Hepatocyte (in vitro differentiated cells): Measurements from ENCODE around the gene LDLRAD4. TPM values are rescaled to one million over a fixed set of nuclear protein-coding genes. Genes with fewer than 3 reads are reported as not detected.
A peak's percentile ranks its signal among the peaks of the same experiment; 100 is the strongest.
"Not testable (repeated sequence)": the region's sequence is repeated elsewhere in the genome, so short reads cannot be mapped to it uniquely, and the experiment has no call there.

ENCODE experiments used
- DNase-seq: peaks from one replicate; pipeline ENCODE4 v3.0.0-alpha.2; 2016; ENCODE audit warnings: low spot score
- H2AFZ ChIP-seq: fragments of 200-600 bp; sonication (generic); 2 replicates; pipeline ENCODE4 v1.6.0; 2016; ENCODE audit warnings: antibody characterized with exemption, mild to moderate bottlenecking
- H3K27ac ChIP-seq: fragments of 200-600 bp; sonication (generic); 2 replicates; pipeline ENCODE4 v1.5.1; 2016; ENCODE audit warnings: mild to moderate bottlenecking
- H3K27me3 ChIP-seq: fragments of 200-600 bp; sonication (generic); 2 replicates; pipeline ENCODE4 v1.6.1; 2016
- H3K36me3 ChIP-seq: fragments of 200-600 bp; sonication (generic); replicated peaks from 2 replicates; pipeline ENCODE4 v1.5.1; 2016; ENCODE audit warnings: low read depth; ENCODE audit not compliant: insufficient read depth
- H3K4me1 ChIP-seq: fragments of 200-600 bp; sonication (generic); 2 replicates; pipeline ENCODE4 v1.5.1; 2016; ENCODE audit warnings: mild to moderate bottlenecking, moderate library complexity; ENCODE audit not compliant: insufficient read depth
- H3K4me2 ChIP-seq: fragments of 200-600 bp; sonication (generic); 2 replicates; pipeline ENCODE4 v1.6.0; 2016
- H3K4me3 ChIP-seq: fragments of 200-600 bp; sonication (generic); 2 replicates; pipeline ENCODE4 v1.5.1; 2016; ENCODE audit warnings: mild to moderate bottlenecking
- H3K79me2 ChIP-seq: fragments of 200-600 bp; sonication (generic); 2 replicates; pipeline ENCODE4 v1.6.0; 2017; ENCODE audit warnings: mild to moderate bottlenecking
- H3K9me2 ChIP-seq: fragments of 200-600 bp; sonication (generic); replicated peaks from 2 replicates; pipeline ENCODE4 v1.6.0; 2017; ENCODE audit warnings: mild to moderate bottlenecking; ENCODE audit not compliant: insufficient read depth
- H3K9me3 ChIP-seq: fragments of 200-600 bp; sonication (generic); 2 replicates; pipeline ENCODE4 v1.5.1; 2016; ENCODE audit warnings: low read depth, mild to moderate bottlenecking
- H4K20me1 ChIP-seq: fragments of 200-600 bp; sonication (generic); 2 replicates; pipeline ENCODE4 v1.6.0; 2016; ENCODE audit warnings: mild to moderate bottlenecking; ENCODE audit not compliant: insufficient read depth, poor library complexity, severe bottlenecking
- CTCF ChIP-seq: fragments of 200-600 bp; sonication (generic); IDR thresholded peaks from 2 replicates; pipeline ENCODE4 v1.5.1; 2016; ENCODE audit warnings: antibody characterized with exemption, mild to moderate bottlenecking; ENCODE audit not compliant: poor library complexity
- EZH2 ChIP-seq: fragments of 200-600 bp; sonication (generic); IDR thresholded peaks from 2 replicates; pipeline ENCODE4 v1.6.1; 2016; ENCODE audit warnings: antibody characterized with exemption, mild to moderate bottlenecking, borderline replicate concordance
- EZH2phosphoT487 ChIP-seq: fragments of 200-600 bp; sonication (generic); IDR thresholded peaks from one replicate; pipeline ENCODE4 v1.6.1; 2018; ENCODE audit warnings: antibody characterized with exemption, mild to moderate bottlenecking, low read depth, moderate library complexity; ENCODE audit not compliant: unreplicated experiment, severe bottlenecking
- WGBS: methylation state at CpG from one replicate; pipeline ENCODE4 v1.1.6; 2016; ENCODE audit warnings: low lambda C conversion rate; ENCODE audit errors: missing lambda C conversion rate; 5-methylcytosine and 5-hydroxymethylcytosine counted together
- polyA plus RNA-seq: library from polyadenylated mRNA; unstranded; fragments of >200 nt; fragmentation: Nextera tagmentation; extraction: Ambion mirVana; gene quantifications from 2 replicates; pipeline ENCODE4 v1.2.1, GENCODE V29; 2016
- total RNA-seq: library from RNA; depleted of rRNA; stranded (reverse); fragments of >200 nt; gene quantifications from 2 replicates; pipeline ENCODE4 v1.2.3, GENCODE V29; 2014

The LDLRAD4 gene
- total and polyA plus RNA-seq, 2 experiments from 2014 or later, result 15.1 to 29.0 TPM

GRCh38 chr18:13338318-13338717 lies 119.8 kb downstream of the LDLRAD4 start:
- no peaks in the 10 kb centered on the region for H4K20me1 ChIP-seq
- 28% methylated on average over 2 of the region's 2 CpGs for WGBS
- peaks cover 5% of the 10 kb centered on the region for H3K4me1 ChIP-seq
- no peaks in the 10 kb centered on the region for H3K79me2 ChIP-seq
- no peak for DNase-seq
- H2AFZ ChIP-seq, result no peak overlapping the region
- H3K9me2 ChIP-seq, result no peaks in the 10 kb centered on the region
- H3K27ac ChIP-seq, result no peak overlapping the region
- no peaks in the 10 kb centered on the region for H3K27me3 ChIP-seq
- peak overlapping the region; percentile 52 for H3K4me2 ChIP-seq
- peaks cover 5% of the 10 kb centered on the region for H3K9me3 ChIP-seq
- TF ChIP-seq CTCF (no peak), EZH2phosphoT487 (no peak), EZH2 (no peak)
- no peak overlapping the region for H3K4me3 ChIP-seq
- H3K36me3 ChIP-seq, result no peaks in the 10 kb centered on the region

- no peak for DNase-seq
- no peaks in the 10 kb centered on the region for H4K20me1 ChIP-seq
- no peak overlapping the region for H3K4me2 ChIP-seq
- H3K4me1 ChIP-seq, result peaks cover 5% of the 10 kb centered on the region
- H3K9me3 ChIP-seq, result peaks cover 5% of the 10 kb centered on the region
- no peaks in the 10 kb centered on the region for H3K27me3 ChIP-seq
- H3K9me2 ChIP-seq, result no peaks in the 10 kb centered on the region
- no peaks in the 10 kb centered on the region for H3K36me3 ChIP-seq
- WGBS, result 95% methylated on average over 1 of the region's 1 CpG
- no peak overlapping the region for H2AFZ ChIP-seq
- no peaks in the 10 kb centered on the region for H3K79me2 ChIP-seq
- TF ChIP-seq EZH2phosphoT487, result no peak
- no peak for TF ChIP-seq CTCF
- TF ChIP-seq EZH2, result no peak
- no peak overlapping the region for H3K27ac ChIP-seq
- no peak overlapping the region for H3K4me3 ChIP-seq
Measured at GRCh38 chr18:13339653-13340052, 121.1 kb downstream of the LDLRAD4 start.

- H4K20me1 ChIP-seq, H3K79me2 ChIP-seq, H3K36me3 ChIP-seq, H3K4me3 ChIP-seq, H3K27ac ChIP-seq, DNase-seq, H3K27me3 ChIP-seq, H3K4me2 ChIP-seq, H2AFZ ChIP-seq, H3K4me1 ChIP-seq, H3K9me3 ChIP-seq, H3K9me2 ChIP-seq: not testable (repeated sequence)
Measured at GRCh38 chr18:13346449-13346848, 127.9 kb downstream of the LDLRAD4 start.

GRCh38 chr18:13353084-13353823 lies 134.7 kb downstream of the LDLRAD4 start:
- no peak overlapping the region for H3K4me3 ChIP-seq
- no peaks in the 10 kb centered on the region for H3K4me1 ChIP-seq
- H3K27me3 ChIP-seq, result no peaks in the 10 kb centered on the region
- no peak overlapping the region for H3K4me2 ChIP-seq
- no peaks in the 10 kb centered on the region for H3K79me2 ChIP-seq
- no peaks in the 10 kb centered on the region for H3K9me2 ChIP-seq
- H2AFZ ChIP-seq, result no peak overlapping the region
- H3K36me3 ChIP-seq, result no peaks in the 10 kb centered on the region
- TF ChIP-seq EZH2 (no peak), EZH2phosphoT487 (no peak), CTCF (no peak)
- 75% methylated on average over 1 of the region's 1 CpG for WGBS
- no peaks in the 10 kb centered on the region for H3K9me3 ChIP-seq
- no peak overlapping the region for H3K27ac ChIP-seq
- no peaks in the 10 kb centered on the region for H4K20me1 ChIP-seq
- DNase-seq, result no peak
